ENCODE results near the gene NPIPB2. TPM values are rescaled to one million over a fixed set of nuclear protein-coding genes. Genes with fewer than 3 reads are reported as not detected.
"Not testable (repeated sequence)": the region's sequence is repeated elsewhere in the genome, so short reads cannot be mapped to it uniquely, and the experiment has no call there.

The NPIPB2 gene
- total and polyA plus RNA-seq, 11 donors: 1.1 to 8.4 (median 2.7) TPM

GRCh38 chr16:11963706-11964105 lies 21.9 kb upstream of the NPIPB2 start:
- H3K9me3 ChIP-seq: no peaks in the 10 kb centered on the region
- H3K4me3 ChIP-seq: no peak overlapping the region
- intact Hi-C loops (cut with DNase I): no loop called here
- H3K36me3 ChIP-seq: no peaks in the 10 kb centered on the region
- no peaks in the 10 kb centered on the region for H3K27me3 ChIP-seq
- ATAC-seq (no peak), DNase-seq (no peak)
- no peaks in the 10 kb centered on the region for H3K4me1 ChIP-seq
- no peak overlapping the region for H3K27ac ChIP-seq
- 88 to 93% (median 92%) methylated on average over 6 of the region's 6 CpGs for WGBS, 4 donors
- TF ChIP-seq, protein P1, sequence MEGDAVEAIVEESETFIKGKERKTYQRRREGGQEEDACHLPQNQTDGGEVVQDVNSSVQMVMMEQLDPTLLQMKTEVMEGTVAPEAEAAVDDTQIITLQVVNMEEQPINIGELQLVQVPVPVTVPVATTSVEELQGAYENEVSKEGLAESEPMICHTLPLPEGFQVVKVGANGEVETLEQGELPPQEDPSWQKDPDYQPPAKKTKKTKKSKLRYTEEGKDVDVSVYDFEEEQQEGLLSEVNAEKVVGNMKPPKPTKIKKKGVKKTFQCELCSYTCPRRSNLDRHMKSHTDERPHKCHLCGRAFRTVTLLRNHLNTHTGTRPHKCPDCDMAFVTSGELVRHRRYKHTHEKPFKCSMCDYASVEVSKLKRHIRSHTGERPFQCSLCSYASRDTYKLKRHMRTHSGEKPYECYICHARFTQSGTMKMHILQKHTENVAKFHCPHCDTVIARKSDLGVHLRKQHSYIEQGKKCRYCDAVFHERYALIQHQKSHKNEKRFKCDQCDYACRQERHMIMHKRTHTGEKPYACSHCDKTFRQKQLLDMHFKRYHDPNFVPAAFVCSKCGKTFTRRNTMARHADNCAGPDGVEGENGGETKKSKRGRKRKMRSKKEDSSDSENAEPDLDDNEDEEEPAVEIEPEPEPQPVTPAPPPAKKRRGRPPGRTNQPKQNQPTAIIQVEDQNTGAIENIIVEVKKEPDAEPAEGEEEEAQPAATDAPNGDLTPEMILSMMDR (IDR thresholded peaks at IDR 0.05): no peak
- TF ChIP-seq POLR2A (IDR thresholded peaks at IDR 0.05): no peak

DNA sequence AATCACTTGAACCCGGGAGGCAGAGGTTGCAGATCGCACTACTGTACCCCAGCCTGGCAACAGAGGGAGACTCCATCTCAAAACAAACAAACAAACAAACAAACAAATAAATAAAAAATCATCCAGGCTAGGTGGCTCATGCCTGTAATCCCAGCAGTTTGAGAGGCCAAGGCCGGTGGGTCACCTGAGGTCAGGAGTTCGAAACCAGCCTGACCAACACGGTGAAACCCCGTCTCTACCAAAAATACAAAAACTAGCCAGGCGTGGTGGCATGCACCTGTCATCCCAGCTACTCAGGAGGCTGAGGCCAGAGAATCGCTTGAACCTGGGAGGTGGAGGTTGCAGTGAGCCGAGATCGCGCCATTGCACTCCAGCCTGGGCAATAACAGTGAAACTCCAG lies 21.1 kb upstream of the NPIPB2 start:
- H3K36me3 ChIP-seq; H3K27me3 ChIP-seq; ATAC-seq; H3K27ac ChIP-seq; DNase-seq; H3K4me1 ChIP-seq; H3K4me3 ChIP-seq; intact Hi-C loops (cut with DNase I); H3K9me3 ChIP-seq: not testable (repeated sequence)
- 94 to 97% (median 97%) methylated on average over 11 of the region's 11 CpGs for WGBS, 4 donors

DNA sequence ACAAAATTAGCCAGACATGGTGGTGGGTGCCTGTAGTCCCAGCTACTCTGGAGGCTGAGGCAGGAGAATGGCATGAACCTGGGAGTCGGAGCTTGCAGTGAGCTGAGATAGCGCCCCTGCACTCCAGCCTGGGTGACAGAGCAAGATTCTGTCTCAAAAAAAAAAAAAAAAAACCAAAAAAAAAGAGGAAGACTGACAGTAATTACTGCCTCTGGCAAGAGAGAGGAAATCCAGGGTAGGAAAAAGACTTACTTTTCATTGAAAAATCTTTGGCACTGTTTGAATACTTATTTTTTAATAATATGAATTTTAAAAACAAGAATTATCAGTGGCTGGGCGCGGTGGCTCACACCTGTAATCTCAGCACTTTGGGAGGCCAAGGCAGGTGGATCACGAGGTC lies 20.6 kb upstream of the NPIPB2 start:
- intact Hi-C loops (cut with DNase I); H3K27ac ChIP-seq; H3K9me3 ChIP-seq; H3K4me3 ChIP-seq; H3K4me1 ChIP-seq; ATAC-seq; DNase-seq; H3K36me3 ChIP-seq; H3K27me3 ChIP-seq: not testable (repeated sequence)
- 88 to 95% (median 89%) methylated on average over 5 of the region's 5 CpGs for WGBS, 4 donors

DNA sequence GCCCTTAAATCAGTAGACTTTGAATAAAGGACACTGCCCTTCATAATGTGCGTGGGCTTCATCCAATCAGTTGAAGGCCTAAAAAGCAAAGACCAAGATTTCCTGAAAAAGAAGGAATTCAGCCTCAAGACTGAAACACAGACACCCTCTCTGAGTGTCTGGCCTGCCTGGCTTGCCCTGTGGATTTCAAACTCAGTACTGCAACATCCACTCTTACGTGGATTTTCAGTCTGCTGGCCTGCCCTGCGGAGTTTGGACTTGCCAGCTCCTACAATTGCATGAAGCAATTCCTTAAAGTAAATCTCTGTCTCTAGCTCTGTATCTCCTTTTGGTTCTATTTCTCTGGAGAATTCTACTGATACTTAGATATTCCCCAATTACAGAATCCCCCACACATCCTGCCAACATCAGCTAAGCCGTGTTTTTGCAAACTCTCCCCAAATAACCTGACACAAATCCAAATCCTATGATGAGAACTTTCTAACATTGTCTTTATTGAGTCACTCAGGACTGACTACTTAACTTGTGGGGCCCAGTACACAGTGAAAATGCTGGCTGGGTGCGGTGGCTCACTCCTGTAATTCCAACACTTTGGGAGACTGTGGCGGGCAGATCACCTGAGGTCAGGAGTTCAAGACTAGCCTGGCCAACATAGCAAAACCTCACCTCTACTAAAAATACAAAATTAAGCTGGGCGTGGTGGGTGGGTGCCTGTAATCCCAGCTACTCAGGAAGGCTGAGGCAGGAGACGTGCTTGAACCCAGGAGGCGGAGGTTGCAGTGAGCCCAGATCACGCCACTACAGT lies 15.9 kb upstream of the NPIPB2 start:
- H3K36me3 ChIP-seq: no peaks in the 10 kb centered on the region
- TF ChIP-seq, protein P1 (IDR thresholded peaks at IDR 0.05): no peak
- no peak for TF ChIP-seq POLR2A (IDR thresholded peaks at IDR 0.05)
- WGBS, 4 donors: 88 to 91% (median 89%) methylated on average over 10 of the region's 10 CpGs
- no peak overlapping the region for H3K27ac ChIP-seq
- ATAC-seq (no peak), DNase-seq (no peak)
- no peak overlapping the region for H3K4me3 ChIP-seq
- H3K4me1 ChIP-seq: no peaks in the 10 kb centered on the region
- H3K27me3 ChIP-seq: no peaks in the 10 kb centered on the region
- intact Hi-C loops (cut with DNase I): no loop called here
- H3K9me3 ChIP-seq: no peaks in the 10 kb centered on the region

GRCh38 chr16:11956558-11956957 lies 14.7 kb upstream of the NPIPB2 start:
- no peaks in the 10 kb centered on the region for H3K27me3 ChIP-seq
- no peak overlapping the region for H3K27ac ChIP-seq
- no peak for TF ChIP-seq POLR2A (IDR thresholded peaks at IDR 0.05)
- TF ChIP-seq, protein P1 (IDR thresholded peaks at IDR 0.05): no peak
- no peaks in the 10 kb centered on the region for H3K4me1 ChIP-seq
- H3K36me3 ChIP-seq: no peaks in the 10 kb centered on the region
- intact Hi-C loops (cut with DNase I): no loop called here
- WGBS, 4 donors: 91 to 95% (median 94%) methylated on average over 2 of the region's 2 CpGs
- ATAC-seq: no peak
- DNase-seq: no peak
- no peak overlapping the region for H3K4me3 ChIP-seq
- no peaks in the 10 kb centered on the region for H3K9me3 ChIP-seq

All from heart left ventricle (tissue), 16 donors.